Gastroesophageal sphincter (tissue), 4 donors: ENCODE measurements around the gene ADH1C. TPM values are rescaled to one million over a fixed set of nuclear protein-coding genes. Genes with fewer than 3 reads are reported as not detected.

ENCODE experiments used
- ATAC-seq: fragments of 150-250 bp; one replicate; pipeline ENCODE4 v1.9.1; 2016; ENCODE audit warnings: mild to moderate bottlenecking, moderate library complexity
- H3K27ac ChIP-seq, 4 donors: fragments of 200-600 bp; sonication (generic) in 3 of 4; 1 replicate in 3 of 4; 2 replicates in 1 of 4; pipeline ENCODE4 v1.5.1; 2016 to 2019
- H3K27me3 ChIP-seq: fragments of 200-600 bp; sonication (generic); one replicate; pipeline ENCODE4 v1.5.1; 2019
- H3K36me3 ChIP-seq, 2 donors: fragments of 200-600 bp; sonication (generic); one replicate each; pipeline ENCODE4 v1.5.1; 2019; ENCODE audit warnings: control low read depth in 1 of 2
- H3K4me1 ChIP-seq, 3 donors: fragments of 200-600 bp; sonication (generic); 1 replicate in 2 of 3; 2 replicates in 1 of 3; pipeline ENCODE4 v1.5.1; 2016 to 2019; ENCODE audit warnings: control low read depth in 2 of 3
- H3K4me3 ChIP-seq, 2 donors: fragments of 200-600 bp; sonication (generic); one replicate each; pipeline ENCODE4 v1.5.1; 2019; ENCODE audit warnings: mild to moderate bottlenecking in 1 of 2, moderate library complexity in 1 of 2
- H3K9me3 ChIP-seq, 3 donors: fragments of 200-600 bp; sonication (generic); one replicate each; pipeline ENCODE4 v1.5.1; 2017 to 2019; ENCODE audit warnings: control low read depth in 2 of 3
- EP300 ChIP-seq: sonication (generic); formaldehyde crosslinking; IDR thresholded peaks from one replicate; pipeline ENCODE4 v1.6.1; 2017; ENCODE audit warnings: antibody characterized with exemption, mild to moderate bottlenecking
- POLR2A ChIP-seq, 2 donors: fragments of 450-650 bp; IDR thresholded peaks; one replicate each; pipeline ENCODE4 v1.6.1; 2017; ENCODE audit warnings: antibody characterized with exemption in 2 of 2, mild to moderate bottlenecking in 2 of 2, moderate library complexity in 1 of 2
- POLR2AphosphoS5 ChIP-seq: sonication (generic); formaldehyde crosslinking; IDR thresholded peaks from one replicate; pipeline ENCODE4 v1.6.1; 2017; ENCODE audit warnings: antibody characterized with exemption
- WGBS, 2 donors: methylation state at CpG; one replicate each; pipeline ENCODE4 v1.1.5; 2018; ENCODE audit warnings: low coverage in 1 of 2; 5-methylcytosine and 5-hydroxymethylcytosine counted together
- total RNA-seq, 4 donors: library from RNA; depleted of rRNA; stranded (reverse); fragments of >200 nt; gene quantifications; one replicate each; pipeline ENCODE4 v1.1.0, GENCODE V29; 2016
- TF ChIP-seq, protein P1 (sequence below), 4 experiments: fragments of 200-600 bp in 2 of 4; fragments of 450-650 bp in 2 of 4; sonication (generic) in 1 of 4; IDR thresholded peaks; one replicate each; pipeline ENCODE4 v1.5.1; 2017 to 2019; ENCODE audit warnings: antibody characterized with exemption in 4 of 4, mild to moderate bottlenecking in 2 of 4, moderate library complexity in 2 of 4

Gene ADH1C
- total RNA-seq = 10 to 100 TPM in 1 of 4 donors, 1 to 10 TPM in 3; 2.6 to 11.3 (median 7.2) TPM

GRCh38 chr4:99352602-99353537 is at the start of gene ADH1C:
Gene ADH1C (minus strand): TSS chr4:99352746. CDS start chr4:99352675, 71 bp downstream.
- Histone ChIP-seq H3K4me1 (peaks cover 0 to 11% (median 0%) of the 10 kb centered on the region in 3 donors), H3K27ac (peak within 1 kb of the TSS in 1 of 4 donors; percentile 31), H3K27me3 (no peaks in the 10 kb centered on the region), H3K36me3 (no peaks in the 10 kb centered on the region), H3K9me3 (no peaks in the 10 kb centered on the region), H3K4me3 (no peak within 1 kb of the TSS)
- 43 to 53% methylated on average over 9 of the region's 10 CpGs for WGBS, 2 donors
- TF ChIP-seq POLR2A (IDR thresholded peaks at IDR 0.05) (no peak), EP300 (no peak), POLR2AphosphoS5 (no peak)
- TF ChIP-seq, protein P1, sequence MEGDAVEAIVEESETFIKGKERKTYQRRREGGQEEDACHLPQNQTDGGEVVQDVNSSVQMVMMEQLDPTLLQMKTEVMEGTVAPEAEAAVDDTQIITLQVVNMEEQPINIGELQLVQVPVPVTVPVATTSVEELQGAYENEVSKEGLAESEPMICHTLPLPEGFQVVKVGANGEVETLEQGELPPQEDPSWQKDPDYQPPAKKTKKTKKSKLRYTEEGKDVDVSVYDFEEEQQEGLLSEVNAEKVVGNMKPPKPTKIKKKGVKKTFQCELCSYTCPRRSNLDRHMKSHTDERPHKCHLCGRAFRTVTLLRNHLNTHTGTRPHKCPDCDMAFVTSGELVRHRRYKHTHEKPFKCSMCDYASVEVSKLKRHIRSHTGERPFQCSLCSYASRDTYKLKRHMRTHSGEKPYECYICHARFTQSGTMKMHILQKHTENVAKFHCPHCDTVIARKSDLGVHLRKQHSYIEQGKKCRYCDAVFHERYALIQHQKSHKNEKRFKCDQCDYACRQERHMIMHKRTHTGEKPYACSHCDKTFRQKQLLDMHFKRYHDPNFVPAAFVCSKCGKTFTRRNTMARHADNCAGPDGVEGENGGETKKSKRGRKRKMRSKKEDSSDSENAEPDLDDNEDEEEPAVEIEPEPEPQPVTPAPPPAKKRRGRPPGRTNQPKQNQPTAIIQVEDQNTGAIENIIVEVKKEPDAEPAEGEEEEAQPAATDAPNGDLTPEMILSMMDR (IDR thresholded peaks at IDR 0.05) = no peak
- ATAC-seq = no peak

- Histone ChIP-seq H3K9me3 (peaks cover 0 to 4% (median 0%) of the 10 kb centered on the region in 3 donors), H3K27me3 (no peaks in the 10 kb centered on the region), H3K4me3 (no peak overlapping the region), H3K36me3 (no peaks in the 10 kb centered on the region), H3K27ac (peak overlapping the region in 1 of 4 donors; percentile 69), H3K4me1 (peaks cover 9 to 49% (median 12%) of the 10 kb centered on the region in 3 donors)
- TF ChIP-seq POLR2AphosphoS5 (no peak), POLR2A (IDR thresholded peaks at IDR 0.05) (no peak), EP300 (no peak)
- TF ChIP-seq, protein P1 (IDR thresholded peaks at IDR 0.05) = no peak
- no peak for ATAC-seq
Measured at GRCh38 chr4:99400831-99401230, 48.3 kb upstream of the ADH1C start.

DNA sequence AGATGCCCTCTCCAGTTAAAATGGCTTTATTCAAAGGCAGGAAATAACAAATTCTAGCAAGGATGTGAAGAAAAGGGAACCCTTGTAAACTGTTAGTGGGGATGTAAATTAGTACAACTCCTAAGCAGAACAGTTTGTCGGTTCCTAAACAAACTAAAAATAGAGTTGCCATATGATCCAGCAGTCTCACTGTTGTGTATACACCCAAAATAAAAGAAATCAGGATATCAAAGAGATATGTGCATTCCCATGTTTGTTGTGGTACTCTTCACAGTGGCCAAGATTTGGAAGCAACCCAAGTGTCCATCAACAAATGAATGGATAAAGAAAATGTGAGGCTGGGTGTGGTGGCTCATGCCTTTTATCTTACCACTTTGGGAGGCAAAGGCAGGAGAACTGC is 46.5 kb upstream of the ADH1C start:
- ATAC-seq = no peak
- H3K27ac ChIP-seq = no peak overlapping the region
- WGBS, 2 donors = 29 to 63% methylated on average over 1 of the region's 1 CpG
- no peak for TF ChIP-seq POLR2A (IDR thresholded peaks at IDR 0.05)
- TF ChIP-seq, protein P1 (IDR thresholded peaks at IDR 0.05) = no peak
- TF ChIP-seq EP300 = no peak
- TF ChIP-seq POLR2AphosphoS5 = no peak
- H3K4me1 ChIP-seq = peaks cover 0 to 42% (median 8%) of the 10 kb centered on the region in 3 donors
- peaks cover 0 to 4% (median 0%) of the 10 kb centered on the region in 3 donors for H3K9me3 ChIP-seq
- H3K27me3 ChIP-seq = no peaks in the 10 kb centered on the region
- no peak overlapping the region for H3K4me3 ChIP-seq
- H3K36me3 ChIP-seq = no peaks in the 10 kb centered on the region

GRCh38 chr4:99395595-99396364 is 43.2 kb upstream of the ADH1C start:
- Histone ChIP-seq H3K36me3 (no peaks in the 10 kb centered on the region), H3K27ac (peak overlapping the region in 3 of 4 donors; percentile 31 to 67 (median 46)), H3K4me1 (peaks cover 0 to 21% (median 4%) of the 10 kb centered on the region in 3 donors), H3K4me3 (no peak overlapping the region), H3K27me3 (no peaks in the 10 kb centered on the region), H3K9me3 (peaks cover 0 to 8% (median 0%) of the 10 kb centered on the region in 3 donors)
- 52 to 90% methylated on average over 2 to 3 of the region's 3 CpGs for WGBS, 2 donors
- ATAC-seq = no peak
- TF ChIP-seq, protein P1 (IDR thresholded peaks at IDR 0.05) = no peak
- TF ChIP-seq POLR2AphosphoS5 (no peak), POLR2A (IDR thresholded peaks at IDR 0.05) (no peak), EP300 (no peak)
